ENCODE results near the gene ADGRV1.

DNA sequence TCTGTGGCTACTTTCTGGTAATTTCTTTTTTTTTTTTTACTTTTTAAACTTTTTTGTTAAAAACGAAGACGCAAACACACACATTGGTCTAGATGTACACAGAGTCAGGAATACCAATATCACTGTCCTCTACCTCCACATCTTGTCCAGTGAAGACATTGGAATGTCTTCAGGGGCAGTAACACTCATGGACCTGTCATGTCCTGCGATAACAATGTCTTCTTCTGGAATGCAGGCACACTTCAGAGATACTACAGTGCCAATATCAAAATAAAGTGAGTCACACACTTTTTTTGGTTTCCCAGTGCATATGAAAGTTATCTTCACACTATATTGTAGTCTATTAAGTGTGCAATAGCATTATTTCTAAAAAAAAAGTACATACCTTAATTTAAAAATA, 648.7 kb downstream of the ADGRV1 start:
- TF ChIP-seq ZNF677 (tag by site-specific recombination; IDR thresholded peaks at IDR 0.05) (no peak), ZEB2 (tag by site-specific recombination; IDR thresholded peaks at IDR 0.05) (no peak), ZNF830 (tag by site-specific recombination; IDR thresholded peaks at IDR 0.05; ENCODE audit: low read depth) (no peak), ZNF670 (tag by site-specific recombination; IDR thresholded peaks at IDR 0.05; ENCODE audit: low read depth) (no peak), ZNF292 (tag by site-specific recombination; IDR thresholded peaks at IDR 0.05; ENCODE audit: borderline replicate concordance, low read depth) (no peak), ZFHX2 (tag by site-specific recombination; conservative IDR thresholded peaks at IDR 0.05) (no peak), SETDB1 (IDR thresholded peaks at IDR 0.05; ENCODE audit: insufficient read length, low read length) (no peak), ZNF175 (tag by site-specific recombination; IDR thresholded peaks at IDR 0.05) (no peak), ZBTB8A (tag by site-specific recombination; IDR thresholded peaks at IDR 0.05) (no peak), ZFP41 (tag by site-specific recombination; IDR thresholded peaks at IDR 0.05; ENCODE audit: borderline replicate concordance) (no peak)
- TF ChIP-seq, protein P1, sequence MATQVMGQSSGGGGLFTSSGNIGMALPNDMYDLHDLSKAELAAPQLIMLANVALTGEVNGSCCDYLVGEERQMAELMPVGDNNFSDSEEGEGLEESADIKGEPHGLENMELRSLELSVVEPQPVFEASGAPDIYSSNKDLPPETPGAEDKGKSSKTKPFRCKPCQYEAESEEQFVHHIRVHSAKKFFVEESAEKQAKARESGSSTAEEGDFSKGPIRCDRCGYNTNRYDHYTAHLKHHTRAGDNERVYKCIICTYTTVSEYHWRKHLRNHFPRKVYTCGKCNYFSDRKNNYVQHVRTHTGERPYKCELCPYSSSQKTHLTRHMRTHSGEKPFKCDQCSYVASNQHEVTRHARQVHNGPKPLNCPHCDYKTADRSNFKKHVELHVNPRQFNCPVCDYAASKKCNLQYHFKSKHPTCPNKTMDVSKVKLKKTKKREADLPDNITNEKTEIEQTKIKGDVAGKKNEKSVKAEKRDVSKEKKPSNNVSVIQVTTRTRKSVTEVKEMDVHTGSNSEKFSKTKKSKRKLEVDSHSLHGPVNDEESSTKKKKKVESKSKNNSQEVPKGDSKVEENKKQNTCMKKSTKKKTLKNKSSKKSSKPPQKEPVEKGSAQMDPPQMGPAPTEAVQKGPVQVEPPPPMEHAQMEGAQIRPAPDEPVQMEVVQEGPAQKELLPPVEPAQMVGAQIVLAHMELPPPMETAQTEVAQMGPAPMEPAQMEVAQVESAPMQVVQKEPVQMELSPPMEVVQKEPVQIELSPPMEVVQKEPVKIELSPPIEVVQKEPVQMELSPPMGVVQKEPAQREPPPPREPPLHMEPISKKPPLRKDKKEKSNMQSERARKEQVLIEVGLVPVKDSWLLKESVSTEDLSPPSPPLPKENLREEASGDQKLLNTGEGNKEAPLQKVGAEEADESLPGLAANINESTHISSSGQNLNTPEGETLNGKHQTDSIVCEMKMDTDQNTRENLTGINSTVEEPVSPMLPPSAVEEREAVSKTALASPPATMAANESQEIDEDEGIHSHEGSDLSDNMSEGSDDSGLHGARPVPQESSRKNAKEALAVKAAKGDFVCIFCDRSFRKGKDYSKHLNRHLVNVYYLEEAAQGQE (tag by site-specific recombination; IDR thresholded peaks at IDR 0.05), result no peak
- TF ChIP-seq, protein P2, sequence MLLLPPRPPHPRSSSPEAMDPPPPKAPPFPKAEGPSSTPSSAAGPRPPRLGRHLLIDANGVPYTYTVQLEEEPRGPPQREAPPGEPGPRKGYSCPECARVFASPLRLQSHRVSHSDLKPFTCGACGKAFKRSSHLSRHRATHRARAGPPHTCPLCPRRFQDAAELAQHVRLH (tag by site-specific recombination; IDR thresholded peaks at IDR 0.05), result no peak
- TF ChIP-seq, protein P3, sequence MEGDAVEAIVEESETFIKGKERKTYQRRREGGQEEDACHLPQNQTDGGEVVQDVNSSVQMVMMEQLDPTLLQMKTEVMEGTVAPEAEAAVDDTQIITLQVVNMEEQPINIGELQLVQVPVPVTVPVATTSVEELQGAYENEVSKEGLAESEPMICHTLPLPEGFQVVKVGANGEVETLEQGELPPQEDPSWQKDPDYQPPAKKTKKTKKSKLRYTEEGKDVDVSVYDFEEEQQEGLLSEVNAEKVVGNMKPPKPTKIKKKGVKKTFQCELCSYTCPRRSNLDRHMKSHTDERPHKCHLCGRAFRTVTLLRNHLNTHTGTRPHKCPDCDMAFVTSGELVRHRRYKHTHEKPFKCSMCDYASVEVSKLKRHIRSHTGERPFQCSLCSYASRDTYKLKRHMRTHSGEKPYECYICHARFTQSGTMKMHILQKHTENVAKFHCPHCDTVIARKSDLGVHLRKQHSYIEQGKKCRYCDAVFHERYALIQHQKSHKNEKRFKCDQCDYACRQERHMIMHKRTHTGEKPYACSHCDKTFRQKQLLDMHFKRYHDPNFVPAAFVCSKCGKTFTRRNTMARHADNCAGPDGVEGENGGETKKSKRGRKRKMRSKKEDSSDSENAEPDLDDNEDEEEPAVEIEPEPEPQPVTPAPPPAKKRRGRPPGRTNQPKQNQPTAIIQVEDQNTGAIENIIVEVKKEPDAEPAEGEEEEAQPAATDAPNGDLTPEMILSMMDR (tag by site-specific recombination; IDR thresholded peaks at IDR 0.05), result no peak
